KOPT-K1 (cell line): ENCODE measurements around the gene TRAF3IP1.
"Not testable (repeated sequence)": the region's sequence is repeated elsewhere in the genome, so short reads cannot be mapped to it uniquely, and the experiment has no call there.

Experiments used
- H3K27ac ChIP-seq: fragments of 200-600 bp; sonication (generic); 2 replicates; pipeline ENCODE4 v1.5.1; 2016; ENCODE audit warnings: antibody characterized with exemption, mild to moderate bottlenecking, low read depth, low read length; ENCODE audit not compliant: poor library complexity, severe bottlenecking
- H3K36me3 ChIP-seq: fragments of 200-600 bp; sonication (generic); 2 replicates; pipeline ENCODE4 v1.5.1; 2017; ENCODE audit warnings: antibody characterized with exemption, mild to moderate bottlenecking, low read length, moderate library complexity; ENCODE audit not compliant: insufficient read depth
- H3K9me3 ChIP-seq: fragments of 200-600 bp; sonication (generic); 2 replicates; pipeline ENCODE4 v1.5.1; 2017; ENCODE audit warnings: antibody characterized with exemption, low read length, mild to moderate bottlenecking; ENCODE audit not compliant: insufficient read depth, poor library complexity, severe bottlenecking

TRAF3IP1 gene

GRCh38 chr2:238362626-238363025 lies 42.3 kb downstream of the TRAF3IP1 start:
- no peaks in the 10 kb centered on the region for H3K9me3 ChIP-seq
- H3K36me3 ChIP-seq: no peaks in the 10 kb centered on the region
- H3K27ac ChIP-seq: no peak overlapping the region

GRCh38 chr2:238369591-238370040 lies 49.3 kb downstream of the TRAF3IP1 start:
- no peaks in the 10 kb centered on the region for H3K36me3 ChIP-seq
- no peak overlapping the region for H3K27ac ChIP-seq
- no peaks in the 10 kb centered on the region for H3K9me3 ChIP-seq

- no peak overlapping the region for H3K27ac ChIP-seq
- no peaks in the 10 kb centered on the region for H3K9me3 ChIP-seq
- no peaks in the 10 kb centered on the region for H3K36me3 ChIP-seq
Observed at GRCh38 chr2:238370094-238370822, 49.9 kb downstream of the TRAF3IP1 start.

GRCh38 chr2:238370823-238371372 lies 50.6 kb downstream of the TRAF3IP1 start:
- no peak overlapping the region for H3K27ac ChIP-seq

GRCh38 chr2:238372277-238372676 lies 52.0 kb downstream of the TRAF3IP1 start:
- not testable (repeated sequence) for H3K27ac ChIP-seq, H3K9me3 ChIP-seq, H3K36me3 ChIP-seq

More at GRCh38 chr2:238370823-238371372, 50.6 kb downstream of the TRAF3IP1 start:
- no peaks in the 10 kb centered on the region for H3K9me3 ChIP-seq
- H3K36me3 ChIP-seq: no peaks in the 10 kb centered on the region

- Histone ChIP-seq H3K36me3 (no peaks in the 10 kb centered on the region), H3K9me3 (no peaks in the 10 kb centered on the region), H3K27ac (no peak overlapping the region)
Observed at GRCh38 chr2:238376884-238377391, 56.6 kb downstream of the TRAF3IP1 start.

- Histone ChIP-seq H3K27ac (peak overlapping the region; percentile 52), H3K9me3 (no peaks in the 10 kb centered on the region), H3K36me3 (no peaks in the 10 kb centered on the region)
Observed at GRCh38 chr2:238378230-238379095, 58.1 kb downstream of the TRAF3IP1 start.

GRCh38 chr2:238379096-238379810 lies 58.9 kb downstream of the TRAF3IP1 start:
- H3K36me3 ChIP-seq: no peaks in the 10 kb centered on the region
- H3K27ac ChIP-seq: peak overlapping the region; percentile 52
- no peaks in the 10 kb centered on the region for H3K9me3 ChIP-seq

GRCh38 chr2:238380336-238380735 lies 60.0 kb downstream of the TRAF3IP1 start:
- no peaks in the 10 kb centered on the region for H3K36me3 ChIP-seq
- no peaks in the 10 kb centered on the region for H3K9me3 ChIP-seq
- peak overlapping the region; percentile 52 for H3K27ac ChIP-seq

- H3K36me3 ChIP-seq: no peaks in the 10 kb centered on the region
- H3K9me3 ChIP-seq: no peaks in the 10 kb centered on the region
- H3K27ac ChIP-seq: no peak overlapping the region
Observed at GRCh38 chr2:238380785-238381184, 60.5 kb downstream of the TRAF3IP1 start.

- no peak overlapping the region for H3K27ac ChIP-seq
- no peaks in the 10 kb centered on the region for H3K36me3 ChIP-seq
- no peaks in the 10 kb centered on the region for H3K9me3 ChIP-seq
Observed at GRCh38 chr2:238381341-238382115, 61.2 kb downstream of the TRAF3IP1 start.

GRCh38 chr2:238382381-238382781 lies 62.1 kb downstream of the TRAF3IP1 start:
- H3K9me3 ChIP-seq: no peaks in the 10 kb centered on the region
- H3K27ac ChIP-seq: no peak overlapping the region
- no peaks in the 10 kb centered on the region for H3K36me3 ChIP-seq

- Histone ChIP-seq H3K27ac (no peak overlapping the region), H3K9me3 (no peaks in the 10 kb centered on the region), H3K36me3 (no peaks in the 10 kb centered on the region)
Observed at GRCh38 chr2:238383135-238383534, 62.8 kb downstream of the TRAF3IP1 start.

GRCh38 chr2:238383743-238384380 lies 63.5 kb downstream of the TRAF3IP1 start:
- Histone ChIP-seq H3K27ac (no peak overlapping the region), H3K36me3 (no peaks in the 10 kb centered on the region), H3K9me3 (no peaks in the 10 kb centered on the region)
